Peyer's patch (tissue), 4 donors: ENCODE results near the gene CT45A7. TPM values are rescaled to one million over a fixed set of nuclear protein-coding genes. Genes with fewer than 3 reads are reported as not detected.
"Not testable (repeated sequence)": the region's sequence is repeated elsewhere in the genome, so short reads cannot be mapped to it uniquely, and the experiment has no call there.

Source experiments
- DNase-seq, 3 donors: peaks; one replicate each; pipeline ENCODE4 v3.0.0-alpha.2; 2017 to 2019
- H3K27ac ChIP-seq, 4 donors: fragments of 200-600 bp; sonication (generic); one replicate each; pipeline ENCODE4 v1.5.1; 2016 to 2019
- H3K27me3 ChIP-seq, 2 donors: fragments of 200-600 bp; sonication (generic); one replicate each; pipeline ENCODE4 v1.5.1; 2019
- H3K36me3 ChIP-seq, 3 donors: fragments of 200-600 bp; sonication (generic); one replicate each; pipeline ENCODE4 v1.5.1; 2016 to 2019
- H3K4me1 ChIP-seq, 4 donors: fragments of 200-600 bp; sonication (generic); one replicate each; pipeline ENCODE4 v1.5.1; 2016 to 2019
- H3K4me3 ChIP-seq, 4 donors: fragments of 200-600 bp; sonication (generic); 1 replicate in 3 of 4; 2 replicates in 1 of 4; pipeline ENCODE4 v1.5.1; 2016 to 2019; ENCODE audit warnings: mild to moderate bottlenecking in 1 of 4
- H3K9me3 ChIP-seq, 4 donors: fragments of 200-600 bp; sonication (generic); one replicate each; pipeline ENCODE4 v1.5.1; 2016 to 2019; ENCODE audit warnings: mild to moderate bottlenecking in 1 of 4
- total RNA-seq, 4 donors: library from RNA; depleted of rRNA; stranded (reverse); fragments of >200 nt; gene quantifications; one replicate each; pipeline ENCODE4 v1.1.0, GENCODE V29; 2016

The CT45A7 gene
- not detected for total RNA-seq

GRCh38 chrX:135837180-135837579 lies at the start of gene CT45A7:
Gene CT45A7 (minus strand): TSS chrX:135837280. CDS start chrX:135833533, 3,747 bp downstream.
- H3K9me3 ChIP-seq, H3K4me3 ChIP-seq, H3K4me1 ChIP-seq, H3K27me3 ChIP-seq, H3K27ac ChIP-seq, DNase-seq, H3K36me3 ChIP-seq: not testable (repeated sequence)

DNA sequence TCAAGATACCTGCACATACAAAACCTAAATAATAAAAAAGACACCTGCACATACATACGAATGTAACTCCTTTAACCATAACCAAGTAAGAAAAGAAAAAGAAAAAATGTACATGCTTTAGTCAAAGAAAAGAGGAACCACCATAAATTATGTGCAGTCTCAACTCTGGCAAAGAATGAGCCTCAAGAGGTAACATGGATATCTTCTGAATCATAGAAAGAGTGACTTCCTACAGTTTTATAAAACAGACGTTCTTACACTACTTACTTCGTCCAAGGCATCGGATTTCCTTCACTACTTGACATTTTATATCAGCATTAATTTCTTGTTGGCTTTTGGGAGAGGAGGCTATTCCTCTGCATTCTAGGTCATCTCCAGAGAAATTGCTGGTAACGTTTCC lies 45.7 kb upstream of the CT45A7 start:
- not testable (repeated sequence) for H3K9me3 ChIP-seq, H3K4me1 ChIP-seq, H3K4me3 ChIP-seq, H3K27ac ChIP-seq, DNase-seq, H3K36me3 ChIP-seq, H3K27me3 ChIP-seq

DNA sequence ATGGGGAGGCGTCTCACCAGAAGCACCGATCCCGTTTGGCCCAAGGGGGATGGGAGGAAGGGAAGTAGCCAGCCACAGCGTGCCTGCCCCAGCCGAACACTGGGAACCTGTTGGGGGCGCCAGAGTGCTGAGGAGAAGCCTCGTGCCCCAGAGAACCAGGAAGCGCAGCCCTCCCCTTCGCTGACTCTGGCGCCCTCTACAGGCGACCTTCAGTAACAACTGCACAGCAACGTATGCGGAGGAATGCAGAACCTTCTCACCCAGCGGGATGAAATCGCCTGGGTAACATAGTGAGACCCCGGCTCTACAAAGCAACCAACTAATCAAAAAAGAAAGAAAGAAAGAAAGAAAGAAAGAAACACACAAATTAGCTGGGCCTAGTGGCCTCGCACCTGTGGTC lies 34.6 kb upstream of the CT45A7 start, which contains the start of gene CT45A9:
CT45A9 (minus strand) TSS at position 101 of the 400 bp plus-strand sequence. CDS start 3,751 bp downstream, outside the sequence.
- not testable (repeated sequence) for H3K4me3 ChIP-seq, H3K9me3 ChIP-seq, H3K36me3 ChIP-seq, DNase-seq, H3K4me1 ChIP-seq, H3K27me3 ChIP-seq, H3K27ac ChIP-seq

DNA sequence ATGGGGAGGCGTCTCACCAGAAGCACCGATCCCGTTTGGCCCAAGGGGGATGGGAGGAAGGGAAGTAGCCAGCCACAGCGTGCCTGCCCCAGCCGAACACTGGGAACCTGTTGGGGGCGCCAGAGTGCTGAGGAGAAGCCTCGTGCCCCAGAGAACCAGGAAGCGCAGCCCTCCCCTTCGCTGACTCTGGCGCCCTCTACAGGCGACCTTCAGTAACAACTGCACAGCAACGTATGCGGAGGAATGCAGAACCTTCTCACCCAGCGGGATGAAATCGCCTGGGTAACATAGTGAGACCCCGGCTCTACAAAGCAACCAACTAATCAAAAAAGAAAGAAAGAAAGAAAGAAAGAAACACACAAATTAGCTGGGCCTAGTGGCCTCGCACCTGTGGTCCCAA lies 17.4 kb upstream of the CT45A7 start, which contains the start of gene CT45A8:
CT45A8 (minus strand) TSS at position 101 of the 400 bp plus-strand sequence. CDS start 3,755 bp downstream, outside the sequence.
- not testable (repeated sequence) for H3K4me1 ChIP-seq, H3K36me3 ChIP-seq, H3K4me3 ChIP-seq, H3K27me3 ChIP-seq, H3K27ac ChIP-seq, DNase-seq, H3K9me3 ChIP-seq

- not testable (repeated sequence) for DNase-seq, H3K9me3 ChIP-seq, H3K27me3 ChIP-seq, H3K27ac ChIP-seq, H3K4me3 ChIP-seq, H3K36me3 ChIP-seq, H3K4me1 ChIP-seq
These were observed 17.2 kb downstream of the CT45A7 start, which contains the start of gene CT45A2 for GRCh38 chrX:135819912-135820311. Gene CT45A2 (minus strand): TSS chrX:135820012. CDS start chrX:135816265, 3,747 bp downstream.

DNA sequence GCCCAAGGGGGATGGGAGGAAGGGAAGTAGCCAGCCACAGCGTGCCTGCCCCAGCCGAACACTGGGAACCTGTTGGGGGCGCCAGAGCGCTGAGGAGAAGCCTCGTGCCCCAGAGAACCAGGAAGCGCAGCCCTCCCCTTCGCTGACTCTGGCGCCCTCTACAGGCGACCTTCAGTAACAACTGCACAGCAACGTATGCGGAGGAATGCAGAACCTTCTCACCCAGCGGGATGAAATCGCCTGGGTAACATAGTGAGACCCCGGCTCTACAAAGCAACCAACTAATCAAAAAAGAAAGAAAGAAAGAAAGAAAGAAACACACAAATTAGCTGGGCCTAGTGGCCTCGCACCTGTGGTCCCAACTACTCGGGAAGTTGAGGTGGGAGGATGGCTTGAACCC lies 34.4 kb downstream of the CT45A7 start, which contains the start of gene CT45A6:
CT45A6 (minus strand) TSS at position 101 of the 400 bp plus-strand sequence. CDS start 3,794 bp downstream, outside the sequence.
- H3K4me3 ChIP-seq, H3K4me1 ChIP-seq, H3K36me3 ChIP-seq, H3K27ac ChIP-seq, H3K9me3 ChIP-seq, H3K27me3 ChIP-seq, DNase-seq: not testable (repeated sequence)

- H3K27ac ChIP-seq, result not testable (repeated sequence)
These were observed 51.7 kb downstream of the CT45A7 start, which contains the start of gene CT45A5 for GRCh38 chrX:135785403-135785802. Gene CT45A5 (minus strand): TSS chrX:135785503. CDS start chrX:135781729, 3,774 bp downstream.

More at GRCh38 chrX:135785403-135785802, 51.7 kb downstream of the CT45A7 start, which contains the start of gene CT45A5:
- not testable (repeated sequence) for H3K9me3 ChIP-seq, H3K36me3 ChIP-seq, H3K4me3 ChIP-seq, DNase-seq, H3K27me3 ChIP-seq, H3K4me1 ChIP-seq

Other genes starting within 250 kb of the CT45A7 start
- not detected for gene CT45A1, start 123.6 kb downstream of the CT45A7 start, total RNA-seq
- gene CT45A3, start 69.1 kb downstream of the CT45A7 start, total RNA-seq, result not detected
- gene CT45A5, start 51.8 kb downstream of the CT45A7 start, total RNA-seq, result not detected
- gene CT45A6, start 34.5 kb downstream of the CT45A7 start, total RNA-seq, result not detected
- gene CT45A2, start 17.3 kb downstream of the CT45A7 start, total RNA-seq, result not detected
- not detected for gene CT45A8, start 17.3 kb upstream of the CT45A7 start, total RNA-seq
- not detected for gene CT45A9, start 34.5 kb upstream of the CT45A7 start, total RNA-seq
- not detected for gene CT45A10, start 56.2 kb upstream of the CT45A7 start, total RNA-seq
- gene SAGE1, start 56.4 kb upstream of the CT45A7 start, total RNA-seq, result not detected
- 10 to 100 TPM in 3 of 4 donors, 1 to 10 TPM in 1; 9.9 to 21.5 (median 13.5) TPM for gene MMGT1, start 136.7 kb upstream of the CT45A7 start, total RNA-seq
- gene SLC9A6, start 148.2 kb upstream of the CT45A7 start, total RNA-seq, result 10 to 100 TPM in 3 of 4 donors, 1 to 10 TPM in 1; 9.9 to 28.7 (median 17.3) TPM